ENCODE measurements around the gene PTPN7. TPM values are rescaled to one million over a fixed set of nuclear protein-coding genes. Genes with fewer than 3 reads are reported as not detected.

The PTPN7 gene
- total and polyA plus RNA-seq, 10 of the 15 experiments (the other 5 are each of a cell fraction or from before 2014, with no cell fraction given) = 7.9 to 117 (median 102) TPM

DNA sequence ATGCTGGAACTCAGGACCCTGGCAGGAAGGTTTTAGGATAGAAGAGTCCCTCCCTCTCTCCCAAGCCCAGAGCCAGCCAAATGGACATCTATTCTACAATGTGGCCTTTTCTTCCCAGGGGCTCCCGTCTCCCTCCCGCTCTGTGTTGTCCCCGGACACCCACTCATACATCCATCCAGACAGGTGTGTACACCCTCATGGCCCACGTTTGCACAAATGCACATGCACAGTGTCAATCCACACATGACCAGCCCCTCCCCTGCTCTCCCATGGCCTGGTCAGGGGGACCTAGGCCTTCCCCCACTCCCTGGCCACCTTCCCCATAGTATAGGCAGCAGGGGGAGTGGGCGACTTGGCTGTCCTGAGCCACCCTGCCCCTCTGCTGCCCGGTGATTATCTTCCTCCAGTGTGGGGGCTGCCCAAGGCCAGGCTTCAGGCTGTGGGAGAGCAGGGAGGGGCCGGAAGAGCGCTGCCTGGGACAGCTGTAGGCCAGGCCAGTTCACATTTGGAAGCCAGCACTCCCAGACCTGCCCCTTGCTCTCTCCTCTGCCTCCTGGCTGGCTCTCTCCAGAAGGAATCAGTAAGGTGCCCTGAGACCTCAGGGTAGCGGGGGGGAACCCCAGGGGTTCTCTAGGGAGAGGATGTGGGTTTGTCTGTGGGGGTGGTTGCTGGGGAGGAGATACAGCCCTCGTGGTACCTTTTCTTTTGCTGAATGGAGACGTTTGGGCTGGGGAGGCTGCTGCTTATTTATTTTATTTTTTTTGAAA lies 4.1 kb upstream of the PTPN7 start (continued):
- TF ChIP-seq, protein P1, sequence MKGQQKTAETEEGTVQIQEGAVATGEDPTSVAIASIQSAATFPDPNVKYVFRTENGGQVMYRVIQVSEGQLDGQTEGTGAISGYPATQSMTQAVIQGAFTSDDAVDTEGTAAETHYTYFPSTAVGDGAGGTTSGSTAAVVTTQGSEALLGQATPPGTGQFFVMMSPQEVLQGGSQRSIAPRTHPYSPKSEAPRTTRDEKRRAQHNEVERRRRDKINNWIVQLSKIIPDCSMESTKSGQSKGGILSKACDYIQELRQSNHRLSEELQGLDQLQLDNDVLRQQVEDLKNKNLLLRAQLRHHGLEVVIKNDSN (IDR thresholded peaks at IDR 0.05; ENCODE audit: borderline replicate concordance, extremely low read length, insufficient read depth, low read depth, low read length) = no peak
- TF ChIP-seq HCFC1 (IDR thresholded peaks at IDR 0.05; ENCODE audit: low read length) (no peak), JUND (IDR thresholded peaks at IDR 0.05; ENCODE audit: low read depth, low read length) (no peak), EP300 (IDR thresholded peaks at IDR 0.05; ENCODE audit: borderline replicate concordance in 1 of 2, control insufficient read depth in 1 of 2, low read depth in 2 of 2, low read length in 2 of 2) (peak; percentile 54 to 74; a peak in 2 of 4 replicates), NFXL1 (IDR thresholded peaks at IDR 0.05; ENCODE audit: borderline replicate concordance) (no peak), ESRRA (IDR thresholded peaks at IDR 0.05; ENCODE audit: low read length) (no peak), RCOR1 (conservative IDR thresholded peaks at IDR 0.05; ENCODE audit: low read depth, low read length) (no peak), RELA (IDR thresholded peaks at IDR 0.05; ENCODE audit: borderline replicate concordance, partially characterized antibody) (peak; percentile 43), RAD21 (IDR thresholded peaks at IDR 0.05; ENCODE audit: insufficient read depth, low read depth, low read length) (no peak), EZH2 (IDR thresholded peaks at IDR 0.05; ENCODE audit: borderline replicate concordance, control insufficient read depth, low read depth, low read length) (no peak), IKZF1 (conservative IDR thresholded peaks at IDR 0.05) (peak; percentile 90), ZNF622 (IDR thresholded peaks at IDR 0.05) (no peak), HDAC2 (IDR thresholded peaks at IDR 0.05) (no peak), IKZF2 (IDR thresholded peaks at IDR 0.05) (peak; percentile 82 to 84), BMI1 (IDR thresholded peaks at IDR 0.05; ENCODE audit: borderline replicate concordance) (peak; percentile 25; the same call in 1 of the 2 replicates), TCF12 (IDR thresholded peaks at IDR 0.05; ENCODE audit: low read depth, low read length) (peak; percentile 70; the same call in 1 of the 2 replicates), ZNF217 (IDR thresholded peaks at IDR 0.05) (no peak), SRF (IDR thresholded peaks at IDR 0.05; ENCODE audit: low read depth in 2 of 2, low read length in 2 of 2) (no peak), POLR2A (IDR thresholded peaks at IDR 0.05; ENCODE audit: low read depth, low read length) (peak; percentile 27; the same call in 1 of the 2 replicates), FOXK2 (IDR thresholded peaks at IDR 0.05) (no peak)
- TF ChIP-seq, protein P2, sequence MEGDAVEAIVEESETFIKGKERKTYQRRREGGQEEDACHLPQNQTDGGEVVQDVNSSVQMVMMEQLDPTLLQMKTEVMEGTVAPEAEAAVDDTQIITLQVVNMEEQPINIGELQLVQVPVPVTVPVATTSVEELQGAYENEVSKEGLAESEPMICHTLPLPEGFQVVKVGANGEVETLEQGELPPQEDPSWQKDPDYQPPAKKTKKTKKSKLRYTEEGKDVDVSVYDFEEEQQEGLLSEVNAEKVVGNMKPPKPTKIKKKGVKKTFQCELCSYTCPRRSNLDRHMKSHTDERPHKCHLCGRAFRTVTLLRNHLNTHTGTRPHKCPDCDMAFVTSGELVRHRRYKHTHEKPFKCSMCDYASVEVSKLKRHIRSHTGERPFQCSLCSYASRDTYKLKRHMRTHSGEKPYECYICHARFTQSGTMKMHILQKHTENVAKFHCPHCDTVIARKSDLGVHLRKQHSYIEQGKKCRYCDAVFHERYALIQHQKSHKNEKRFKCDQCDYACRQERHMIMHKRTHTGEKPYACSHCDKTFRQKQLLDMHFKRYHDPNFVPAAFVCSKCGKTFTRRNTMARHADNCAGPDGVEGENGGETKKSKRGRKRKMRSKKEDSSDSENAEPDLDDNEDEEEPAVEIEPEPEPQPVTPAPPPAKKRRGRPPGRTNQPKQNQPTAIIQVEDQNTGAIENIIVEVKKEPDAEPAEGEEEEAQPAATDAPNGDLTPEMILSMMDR (IDR thresholded peaks at IDR 0.05 in 2 of 3, conservative IDR thresholded peaks at IDR 0.05 in 1 of 3; ENCODE audit: control insufficient read depth in 2 of 3, extremely low read depth in 1 of 3, insufficient read depth in 1 of 3, low read depth in 3 of 3, low read length in 3 of 3) = no peak
- TF ChIP-seq, protein P3, sequence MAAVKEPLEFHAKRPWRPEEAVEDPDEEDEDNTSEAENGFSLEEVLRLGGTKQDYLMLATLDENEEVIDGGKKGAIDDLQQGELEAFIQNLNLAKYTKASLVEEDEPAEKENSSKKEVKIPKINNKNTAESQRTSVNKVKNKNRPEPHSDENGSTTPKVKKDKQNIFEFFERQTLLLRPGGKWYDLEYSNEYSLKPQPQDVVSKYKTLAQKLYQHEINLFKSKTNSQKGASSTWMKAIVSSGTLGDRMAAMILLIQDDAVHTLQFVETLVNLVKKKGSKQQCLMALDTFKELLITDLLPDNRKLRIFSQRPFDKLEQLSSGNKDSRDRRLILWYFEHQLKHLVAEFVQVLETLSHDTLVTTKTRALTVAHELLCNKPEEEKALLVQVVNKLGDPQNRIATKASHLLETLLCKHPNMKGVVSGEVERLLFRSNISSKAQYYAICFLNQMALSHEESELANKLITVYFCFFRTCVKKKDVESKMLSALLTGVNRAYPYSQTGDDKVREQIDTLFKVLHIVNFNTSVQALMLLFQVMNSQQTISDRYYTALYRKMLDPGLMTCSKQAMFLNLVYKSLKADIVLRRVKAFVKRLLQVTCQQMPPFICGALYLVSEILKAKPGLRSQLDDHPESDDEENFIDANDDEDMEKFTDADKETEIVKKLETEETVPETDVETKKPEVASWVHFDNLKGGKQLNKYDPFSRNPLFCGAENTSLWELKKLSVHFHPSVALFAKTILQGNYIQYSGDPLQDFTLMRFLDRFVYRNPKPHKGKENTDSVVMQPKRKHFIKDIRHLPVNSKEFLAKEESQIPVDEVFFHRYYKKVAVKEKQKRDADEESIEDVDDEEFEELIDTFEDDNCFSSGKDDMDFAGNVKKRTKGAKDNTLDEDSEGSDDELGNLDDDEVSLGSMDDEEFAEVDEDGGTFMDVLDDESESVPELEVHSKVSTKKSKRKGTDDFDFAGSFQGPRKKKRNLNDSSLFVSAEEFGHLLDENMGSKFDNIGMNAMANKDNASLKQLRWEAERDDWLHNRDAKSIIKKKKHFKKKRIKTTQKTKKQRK (IDR thresholded peaks at IDR 0.05; ENCODE audit: low read depth, low read length) = no peak
- TF ChIP-seq, protein P4, sequence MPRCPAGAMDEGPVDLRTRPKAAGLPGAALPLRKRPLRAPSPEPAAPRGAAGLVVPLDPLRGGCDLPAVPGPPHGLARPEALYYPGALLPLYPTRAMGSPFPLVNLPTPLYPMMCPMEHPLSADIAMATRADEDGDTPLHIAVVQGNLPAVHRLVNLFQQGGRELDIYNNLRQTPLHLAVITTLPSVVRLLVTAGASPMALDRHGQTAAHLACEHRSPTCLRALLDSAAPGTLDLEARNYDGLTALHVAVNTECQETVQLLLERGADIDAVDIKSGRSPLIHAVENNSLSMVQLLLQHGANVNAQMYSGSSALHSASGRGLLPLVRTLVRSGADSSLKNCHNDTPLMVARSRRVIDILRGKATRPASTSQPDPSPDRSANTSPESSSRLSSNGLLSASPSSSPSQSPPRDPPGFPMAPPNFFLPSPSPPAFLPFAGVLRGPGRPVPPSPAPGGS (IDR thresholded peaks at IDR 0.05; ENCODE audit: borderline replicate concordance, insufficient read depth, low read depth, low read length, poor library complexity, severe bottlenecking) = peak; percentile 65
